CD14-positive monocyte (primary cell): ENCODE data around the gene FUT8. TPM values are rescaled to one million over a fixed set of nuclear protein-coding genes. Genes with fewer than 3 reads are reported as not detected.

Experiments
- DNase-seq, 3 donors: peaks; one replicate each; pipeline ENCODE4 v3.0.0-alpha.2; 2011 to 2022
- H2AFZ ChIP-seq: 2 replicates; pipeline ENCODE4 v1.6.0; 2012; ENCODE audit warnings: mild to moderate bottlenecking, low read depth, low read length, inconsistent platforms; ENCODE audit not compliant: insufficient read depth, poor library complexity, severe bottlenecking
- H3K27ac ChIP-seq, 2 donors: 1 replicate in 1 of 2; 2 replicates in 1 of 2; pipeline ENCODE4 v1.5.1; 2012 to 2013; ENCODE audit warnings: low read length in 2 of 2, control low read depth in 1 of 2, inconsistent platforms in 1 of 2, low read depth in 1 of 2, mild to moderate bottlenecking in 1 of 2
- H3K27me3 ChIP-seq, 2 donors: one replicate each; pipeline versions ENCODE4 v1.6.0 to v1.6.1; 2011 to 2013; ENCODE audit warnings: low read length in 2 of 2; ENCODE audit not compliant: control insufficient read depth in 2 of 2, insufficient read depth in 2 of 2
- H3K36me3 ChIP-seq, 2 donors: replicated peaks in 1 of 2; 1 replicate in 1 of 2; 2 replicates in 1 of 2; pipeline versions ENCODE4 v1.5.1 to v1.6.1; 2012 to 2013; ENCODE audit warnings: low read length in 2 of 2, control low read depth in 1 of 2, inconsistent platforms in 1 of 2, mild to moderate bottlenecking in 1 of 2; ENCODE audit not compliant: insufficient read depth in 2 of 2, control insufficient read depth in 1 of 2
- H3K4me1 ChIP-seq, 2 donors: 1 replicate in 1 of 2; 2 replicates in 1 of 2; pipeline versions ENCODE4 v1.5.1 to v1.6.1; 2012 to 2013; ENCODE audit warnings: low read length in 2 of 2, control low read depth in 1 of 2, inconsistent platforms in 1 of 2, mild to moderate bottlenecking in 1 of 2, moderate library complexity in 1 of 2; ENCODE audit not compliant: insufficient read depth in 2 of 2, control insufficient read depth in 1 of 2
- H3K4me2 ChIP-seq: replicated peaks from 2 replicates; pipeline ENCODE3; 2012; ENCODE audit warnings: low read length, moderate library complexity, mild to moderate bottlenecking; ENCODE audit not compliant: poor library complexity, severe bottlenecking; ENCODE audit errors: extremely low read depth
- H3K4me3 ChIP-seq, 3 experiments: fragments of 200-600 bp in 1 of 3; sonication (generic) in 1 of 3; replicated peaks in 1 of 3; 1 replicate in 2 of 3; 2 replicates in 1 of 3; pipeline ENCODE4 v1.5.1; 2011 to 2013; ENCODE audit warnings: low read length in 3 of 3, mild to moderate bottlenecking in 3 of 3, control low read depth in 2 of 3, low read depth in 2 of 3, inconsistent platforms in 1 of 3, moderate library complexity in 1 of 3
- H3K79me2 ChIP-seq: 2 replicates; pipeline ENCODE4 v1.6.0; 2012; ENCODE audit warnings: mild to moderate bottlenecking, control low read depth, inconsistent platforms, low read length, moderate library complexity; ENCODE audit not compliant: insufficient read depth
- H3K9ac ChIP-seq: 2 replicates; pipeline ENCODE4 v1.6.0; 2017; ENCODE audit warnings: low read length, mild to moderate bottlenecking; ENCODE audit not compliant: insufficient read depth, poor library complexity, severe bottlenecking
- H3K9me3 ChIP-seq, 2 donors: replicated peaks in 1 of 2; 1 replicate in 1 of 2; 2 replicates in 1 of 2; pipeline versions ENCODE4 v1.5.1 to v1.6.1; 2012 to 2013; ENCODE audit warnings: low read length in 2 of 2, control low read depth in 1 of 2; ENCODE audit not compliant: control insufficient read depth in 1 of 2, insufficient read depth in 1 of 2
- H4K20me1 ChIP-seq: 2 replicates; pipeline ENCODE4 v1.6.0; 2012; ENCODE audit warnings: mild to moderate bottlenecking, low read length, control low read depth, moderate library complexity; ENCODE audit not compliant: insufficient read depth
- H3K27ac Mint-ChIP-seq, 7 donors: one replicate each; pipeline ENCODE4 v1.8.0; 2020; ENCODE audit warnings: mild to moderate bottlenecking in 7 of 7, mixed read lengths in 7 of 7, moderate library complexity in 6 of 7, inconsistent platforms in 2 of 7
- H3K27me3 Mint-ChIP-seq, 3 donors: one replicate each; pipeline ENCODE4 v1.8.0; 2021 to 2022; ENCODE audit warnings: low read depth in 3 of 3, mild to moderate bottlenecking in 3 of 3, mixed read lengths in 3 of 3, moderate library complexity in 3 of 3, inconsistent platforms in 1 of 3
- H3K36me3 Mint-ChIP-seq, 2 donors: one replicate each; pipeline ENCODE4 v1.8.0; 2020; ENCODE audit warnings: mixed read lengths in 2 of 2, inconsistent platforms in 1 of 2, mild to moderate bottlenecking in 1 of 2
- H3K4me1 Mint-ChIP-seq: one replicate; pipeline ENCODE4 v1.8.0; 2020; ENCODE audit warnings: mild to moderate bottlenecking, mixed read lengths
- H3K4me3 Mint-ChIP-seq, 2 donors: one replicate each; pipeline ENCODE4 v1.8.0; 2020; ENCODE audit warnings: mild to moderate bottlenecking in 2 of 2, mixed read lengths in 2 of 2, moderate library complexity in 1 of 2
- H3K9me3 Mint-ChIP-seq, 7 donors: one replicate each; pipeline ENCODE4 v1.8.0; 2020 to 2022; ENCODE audit warnings: mixed read lengths in 7 of 7, mild to moderate bottlenecking in 6 of 7, moderate library complexity in 6 of 7, inconsistent platforms in 2 of 7
- WGBS: methylation state at CpG from one replicate; pipeline ENCODE4 v1.1.5; 2013; ENCODE audit warnings: missing lambda C conversion rate; ENCODE audit not compliant: insufficient coverage; 5-methylcytosine and 5-hydroxymethylcytosine counted together
- intact Hi-C, 2 donors: fragments of 100-400 bp; cut with micrococcal nuclease; formaldehyde crosslinking; loops; one replicate each; pipeline versions ENCODE4 v1.15.0 to v1.15.1; 2023
- polyA plus RNA-seq, 3 donors: library from polyadenylated mRNA; depleted of rRNA in 1 of 3; unstranded in 2 of 3; stranded (reverse) in 1 of 3; fragments of 300-500 nt in 2 of 3; fragments of >200 nt in 1 of 3; fragmentation: Illumina TruSeq in 2 of 3; gene quantifications; 1 replicate in 2 of 3; 2 replicates in 1 of 3; pipeline ENCODE4 v1.2.3, GENCODE V29; 2012 to 2021
- TF ChIP-seq, protein P1 (sequence below): fragments of 200-600 bp; IDR thresholded peaks from one replicate; pipeline ENCODE4 v1.8.0; 2022; ENCODE audit warnings: antibody characterized with exemption, mild to moderate bottlenecking

FUT8 gene
- polyA plus RNA-seq, 3 donors = 1.6 to 5.1 (median 5.0) TPM

DNA sequence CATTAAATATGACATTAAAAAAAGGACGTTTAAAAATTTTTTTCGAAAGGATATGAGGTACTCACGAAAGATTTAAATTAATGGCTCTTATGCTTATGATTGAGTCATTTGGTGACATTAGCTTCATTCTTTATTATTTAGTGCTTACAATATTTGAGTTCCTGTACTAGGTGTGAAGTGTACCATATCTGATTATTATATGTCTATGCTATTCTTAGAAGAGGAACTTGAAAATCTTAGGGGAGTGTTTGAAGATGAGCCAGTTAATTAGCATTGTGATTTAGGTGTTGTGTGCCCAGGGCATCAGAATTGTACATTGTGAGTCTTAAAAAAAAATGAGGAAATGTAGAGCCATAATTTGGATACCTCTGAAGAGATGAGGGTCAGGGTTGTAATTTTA, 118.6 kb downstream of the FUT8 start:
- DNase-seq = no peak
- Histone ChIP-seq H3K4me2 (no peak overlapping the region), H4K20me1 (no peaks in the 10 kb centered on the region), H3K4me3 (no peak overlapping the region), H3K9me3 (peaks cover 22 to 31% of the 10 kb centered on the region in 2 donors), H3K36me3 (no peaks in the 10 kb centered on the region), H2AFZ (no peak overlapping the region), H3K4me1 (no peaks in the 10 kb centered on the region), H3K79me2 (no peaks in the 10 kb centered on the region), H3K27me3 (no peaks in the 10 kb centered on the region), H3K9ac (no peak overlapping the region), H3K27ac (no peak overlapping the region)
- Mint-ChIP-seq H3K4me1 (no peaks in the 10 kb centered on the region), H3K9me3 (peaks cover 17 to 29% (median 22%) of the 10 kb centered on the region in 7 donors), H3K36me3 (no peaks in the 10 kb centered on the region), H3K27ac (no peak overlapping the region), H3K27me3 (no peaks in the 10 kb centered on the region), H3K4me3 (no peak overlapping the region)
- TF ChIP-seq, protein P1, sequence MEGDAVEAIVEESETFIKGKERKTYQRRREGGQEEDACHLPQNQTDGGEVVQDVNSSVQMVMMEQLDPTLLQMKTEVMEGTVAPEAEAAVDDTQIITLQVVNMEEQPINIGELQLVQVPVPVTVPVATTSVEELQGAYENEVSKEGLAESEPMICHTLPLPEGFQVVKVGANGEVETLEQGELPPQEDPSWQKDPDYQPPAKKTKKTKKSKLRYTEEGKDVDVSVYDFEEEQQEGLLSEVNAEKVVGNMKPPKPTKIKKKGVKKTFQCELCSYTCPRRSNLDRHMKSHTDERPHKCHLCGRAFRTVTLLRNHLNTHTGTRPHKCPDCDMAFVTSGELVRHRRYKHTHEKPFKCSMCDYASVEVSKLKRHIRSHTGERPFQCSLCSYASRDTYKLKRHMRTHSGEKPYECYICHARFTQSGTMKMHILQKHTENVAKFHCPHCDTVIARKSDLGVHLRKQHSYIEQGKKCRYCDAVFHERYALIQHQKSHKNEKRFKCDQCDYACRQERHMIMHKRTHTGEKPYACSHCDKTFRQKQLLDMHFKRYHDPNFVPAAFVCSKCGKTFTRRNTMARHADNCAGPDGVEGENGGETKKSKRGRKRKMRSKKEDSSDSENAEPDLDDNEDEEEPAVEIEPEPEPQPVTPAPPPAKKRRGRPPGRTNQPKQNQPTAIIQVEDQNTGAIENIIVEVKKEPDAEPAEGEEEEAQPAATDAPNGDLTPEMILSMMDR = no peak
- intact Hi-C loops = no loop called here
- WGBS = no CpG with 5 or more reads among the region's 3 CpGs

DNA sequence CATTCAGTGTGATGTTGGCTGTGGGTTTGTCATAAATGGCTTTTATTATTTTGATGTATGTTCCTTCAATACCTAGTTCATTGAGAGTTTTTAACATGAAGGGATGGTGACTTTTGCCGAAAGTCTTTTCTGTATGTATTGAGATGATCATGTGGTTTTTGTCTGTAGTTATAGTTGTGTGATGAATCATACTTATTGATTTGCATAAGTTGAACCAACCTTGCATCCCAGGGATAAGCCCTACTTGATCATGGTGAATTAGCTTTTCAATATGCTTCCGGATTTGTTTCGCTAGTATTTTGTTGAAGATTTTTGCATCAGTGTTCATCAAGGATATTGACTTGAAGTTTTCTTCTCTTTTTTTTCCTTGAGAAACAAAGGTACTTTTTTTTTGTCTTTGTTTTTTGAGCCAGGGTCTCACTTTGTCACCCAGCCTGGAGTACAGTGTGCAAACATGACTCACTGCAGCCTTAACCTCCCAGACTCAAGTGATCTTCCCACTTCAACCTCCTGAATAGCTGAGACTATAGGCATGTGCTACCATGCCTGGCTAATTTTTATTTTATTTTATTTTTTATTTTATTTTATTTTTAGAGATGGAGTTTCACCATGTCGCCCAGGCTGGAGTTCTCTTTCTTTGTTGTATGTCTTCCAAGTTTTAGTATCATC, 121.3 kb downstream of the FUT8 start:
- Histone ChIP-seq H3K36me3 (no peaks in the 10 kb centered on the region), H3K27me3 (no peaks in the 10 kb centered on the region), H2AFZ (no peak overlapping the region), H3K27ac (no peak overlapping the region), H3K4me2 (no peak overlapping the region), H4K20me1 (no peaks in the 10 kb centered on the region), H3K9me3 (peaks cover 25 to 27% of the 10 kb centered on the region in 2 donors), H3K4me1 (no peaks in the 10 kb centered on the region), H3K4me3 (no peak overlapping the region), H3K9ac (no peak overlapping the region), H3K79me2 (no peaks in the 10 kb centered on the region)
- TF ChIP-seq, protein P1 = no peak
- H3K9me3 Mint-ChIP-seq = peaks cover 4 to 13% (median 8%) of the 10 kb centered on the region in 7 donors
- H3K27ac Mint-ChIP-seq = no peak overlapping the region
- intact Hi-C loops = no loop called here
- WGBS = 100% methylated on average over 1 of the region's 4 CpGs
- H3K27me3 Mint-ChIP-seq = no peaks in the 10 kb centered on the region
- DNase-seq = no peak
- no peaks in the 10 kb centered on the region for H3K4me1 Mint-ChIP-seq
- H3K36me3 Mint-ChIP-seq = peaks cover 0 to 2% of the 10 kb centered on the region in 2 donors
- no peak overlapping the region for H3K4me3 Mint-ChIP-seq
